Fibroblast of pulmonary artery (primary cell): ENCODE results near the gene SMC3.
"Not testable (repeated sequence)": the region's sequence is repeated elsewhere in the genome, so short reads cannot be mapped to it uniquely, and the experiment has no call there.

Source experiments
- DNase-seq: peaks from one replicate; pipeline ENCODE4 v3.0.0-alpha.2; 2010; ENCODE audit warnings: low read depth
- H3K4me3 ChIP-seq: replicated peaks from 2 replicates; pipeline ENCODE4 v1.5.1; 2011; ENCODE audit warnings: low read depth, mild to moderate bottlenecking, control low read depth, low read length, moderate library complexity
- CTCF ChIP-seq: IDR thresholded peaks from 2 replicates; pipeline ENCODE4 v1.5.1; 2011; ENCODE audit warnings: mild to moderate bottlenecking, control low read depth, low read length, inconsistent platforms; ENCODE audit errors: missing control alignments

Gene SMC3

GRCh38 chr10:110527731-110528171 is 39.7 kb upstream of the SMC3 start:
- H3K4me3 ChIP-seq = no peak overlapping the region
- DNase-seq = peak; percentile 90
- no peak for TF ChIP-seq CTCF

- H3K4me3 ChIP-seq = no peak overlapping the region
- DNase-seq = peak; percentile 77
Measured at GRCh38 chr10:110528224-110528996, 39.1 kb upstream of the SMC3 start.

GRCh38 chr10:110528997-110529524 is 38.4 kb upstream of the SMC3 start:
- H3K4me3 ChIP-seq = not testable (repeated sequence)
- peak; percentile 57 for DNase-seq

More at GRCh38 chr10:110528224-110528996, 39.1 kb upstream of the SMC3 start:
- TF ChIP-seq CTCF = no peak

GRCh38 chr10:110529596-110530011 is 37.9 kb upstream of the SMC3 start:
- TF ChIP-seq CTCF = no peak
- no peak overlapping the region for H3K4me3 ChIP-seq
- DNase-seq = peak; percentile 9

GRCh38 chr10:110530131-110530831 is 37.2 kb upstream of the SMC3 start:
- TF ChIP-seq CTCF = no peak
- DNase-seq = peak; percentile 77
- H3K4me3 ChIP-seq = no peak overlapping the region

GRCh38 chr10:110531687-110532086 is 35.8 kb upstream of the SMC3 start:
- DNase-seq = no peak
- no peak overlapping the region for H3K4me3 ChIP-seq
- TF ChIP-seq CTCF = no peak

- not testable (repeated sequence) for H3K4me3 ChIP-seq, DNase-seq
Measured at GRCh38 chr10:110532628-110533027, 34.9 kb upstream of the SMC3 start.
